NCI-H774 (cell line): Measurements from ENCODE around the gene FAM174C.

ENCODE experiments used
- DNase-seq: peaks from one replicate; lab custom pipeline; 2025; lab: John Stamatoyannopoulos, UW

The FAM174C gene

GRCh38 chr19:1321539-1321938 lies 46.2 kb downstream of the FAM174C start:
- no peak for DNase-seq

DNA sequence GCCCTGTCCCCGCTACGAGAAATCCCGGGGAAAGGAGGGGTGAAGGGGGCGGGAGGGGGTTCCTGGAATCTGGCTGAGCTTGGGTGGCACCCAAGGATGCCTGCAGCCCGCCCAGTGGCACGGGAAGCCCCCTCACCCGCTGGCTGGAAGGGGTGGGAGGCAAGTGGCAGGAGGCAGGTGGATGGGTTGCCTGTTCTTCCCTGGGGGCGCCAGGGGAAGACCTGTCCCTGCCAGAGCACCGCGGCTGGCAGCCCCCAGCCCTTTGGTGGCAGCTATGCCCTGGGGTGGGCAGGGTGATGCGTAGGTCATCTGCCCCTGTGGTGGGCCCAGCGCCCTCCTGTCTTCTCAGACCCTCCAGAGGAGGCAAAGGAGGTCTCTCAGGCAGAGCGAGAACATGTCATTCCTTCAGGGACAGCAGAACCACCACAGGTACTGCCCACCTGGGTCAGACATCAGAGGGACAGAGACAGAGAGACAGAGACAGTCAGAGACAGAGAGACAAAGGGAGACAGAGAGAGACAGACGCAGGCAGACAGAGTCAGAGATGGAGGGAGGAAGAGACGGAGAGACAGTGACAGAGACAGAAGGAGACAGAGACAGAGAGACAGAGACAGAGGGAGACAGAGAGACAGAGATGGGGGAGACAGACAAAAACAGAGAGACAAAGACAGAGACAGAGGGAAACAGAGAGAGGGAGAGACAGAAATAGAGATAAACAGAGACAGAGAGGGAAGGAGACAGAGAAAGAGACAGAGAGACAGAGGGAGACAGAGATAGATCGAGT lies 47.1 kb downstream of the FAM174C start:
- no peak for DNase-seq

DNA sequence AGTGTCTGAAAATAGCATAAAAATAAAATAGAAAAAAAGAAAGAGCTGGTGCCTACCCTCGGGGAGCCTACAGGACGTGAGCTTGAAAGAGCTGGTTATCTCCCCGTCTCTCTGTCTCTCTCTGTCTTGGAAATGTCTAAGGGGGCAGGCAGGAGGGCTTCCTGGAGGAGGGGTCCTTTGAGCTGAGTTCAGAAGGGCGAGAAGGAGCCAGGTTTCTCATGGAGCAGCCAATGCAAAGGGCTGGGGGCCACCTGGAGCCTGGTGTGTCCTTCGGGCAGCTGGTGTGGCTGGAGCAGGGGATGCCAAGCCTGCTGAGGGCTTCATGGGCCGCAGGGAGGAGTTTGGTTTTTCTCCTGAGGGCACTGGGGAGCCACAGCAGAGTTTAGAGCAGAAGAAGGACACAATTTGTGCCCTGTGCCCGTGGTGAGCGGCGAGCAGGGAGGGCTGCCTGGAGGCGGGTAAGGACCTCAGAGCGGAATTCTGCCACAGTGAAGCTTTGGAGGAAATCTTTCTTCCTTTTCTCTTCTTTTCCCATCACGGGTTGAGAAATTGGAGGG lies 49.0 kb downstream of the FAM174C start:
- no peak for DNase-seq

DNA sequence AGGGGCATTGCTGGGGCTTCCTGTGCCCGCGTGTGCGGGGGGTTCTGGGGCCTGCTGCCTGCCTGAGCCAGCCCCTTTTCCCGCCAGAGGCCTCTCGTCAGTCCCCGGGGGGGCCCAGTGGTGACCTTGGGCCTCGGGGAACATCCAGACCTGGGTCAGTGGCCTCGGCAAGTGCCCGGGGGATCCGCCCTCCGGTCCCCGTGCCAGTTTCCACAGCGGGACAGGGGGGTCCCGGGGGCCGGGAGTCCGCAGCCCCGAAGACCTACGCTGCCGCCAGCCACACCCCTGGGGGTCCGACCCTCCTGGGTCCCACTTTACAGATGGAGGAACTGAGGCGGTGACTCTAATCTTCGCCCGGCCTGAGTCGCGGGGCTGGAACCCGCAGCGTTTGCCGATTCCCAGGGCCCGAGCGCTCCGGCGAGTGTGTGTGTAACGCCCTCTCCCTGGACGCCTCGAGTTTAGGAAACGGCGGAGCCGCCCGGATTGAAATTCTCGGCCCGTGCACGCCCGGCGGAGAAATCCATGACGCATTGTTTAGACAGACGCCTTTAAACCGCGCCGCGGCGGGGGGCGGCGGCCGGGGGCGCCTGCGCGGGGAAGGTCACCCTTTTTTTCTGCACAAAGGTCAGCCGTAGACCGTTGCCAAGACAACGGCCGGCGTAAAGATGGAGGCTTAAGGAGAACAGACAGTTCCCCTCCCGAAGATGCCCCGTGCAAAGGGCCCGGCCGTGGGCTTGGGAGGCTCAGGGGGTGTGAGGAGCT lies 49.7 kb downstream of the FAM174C start:
- DNase-seq, result peak; percentile 30

- no peak for DNase-seq
Observed at GRCh38 chr19:1325568-1326294, 50.4 kb downstream of the FAM174C start.

- DNase-seq, result no peak
Observed at GRCh38 chr19:1327125-1327524, 51.8 kb downstream of the FAM174C start.
